A549 (cell line): ENCODE data around the gene BEND7.

ENCODE experiments used
- BHLHE40 ChIP-seq: IDR thresholded peaks from 2 replicates; pipeline ENCODE4 v1.6.1; 2012; ENCODE audit warnings: low read depth, low read length, inconsistent platforms
- CBX8 ChIP-seq: fragments of 200-600 bp; sonication (generic); IDR thresholded peaks from 2 replicates; pipeline ENCODE4 v1.6.1; 2016
- EHMT2 ChIP-seq: fragments of 200-600 bp; sonication (generic); IDR thresholded peaks from 2 replicates; pipeline ENCODE4 v1.6.1; 2016; ENCODE audit warnings: antibody characterized with exemption, low read depth, mild to moderate bottlenecking, moderate library complexity
- ESRRA ChIP-seq: fragments of 150-350 bp; IDR thresholded peaks from 2 replicates; pipeline ENCODE4 v1.6.1; 2014; ENCODE audit warnings: mild to moderate bottlenecking, low read length, borderline replicate concordance
- JUNB ChIP-seq: fragments of >200 bp; sonication (Bioruptor Twin); formaldehyde crosslinking; IDR thresholded peaks from 2 replicates; pipeline ENCODE4 v1.6.1; 2016
- POLR2A ChIP-seq: IDR thresholded peaks from 2 replicates; pipeline ENCODE4 v1.6.1; 2012; ENCODE audit warnings: mild to moderate bottlenecking, low read length
- TF ChIP-seq, protein P1 (sequence below): IDR thresholded peaks from 2 replicates; pipeline ENCODE4 v1.6.1; 2012
- TF ChIP-seq, protein P2 (sequence below): fragments of 200-600 bp; sonication (generic); IDR thresholded peaks from 2 replicates; pipeline ENCODE4 v1.6.1; 2016; ENCODE audit warnings: antibody characterized with exemption, mild to moderate bottlenecking, moderate library complexity

DNA sequence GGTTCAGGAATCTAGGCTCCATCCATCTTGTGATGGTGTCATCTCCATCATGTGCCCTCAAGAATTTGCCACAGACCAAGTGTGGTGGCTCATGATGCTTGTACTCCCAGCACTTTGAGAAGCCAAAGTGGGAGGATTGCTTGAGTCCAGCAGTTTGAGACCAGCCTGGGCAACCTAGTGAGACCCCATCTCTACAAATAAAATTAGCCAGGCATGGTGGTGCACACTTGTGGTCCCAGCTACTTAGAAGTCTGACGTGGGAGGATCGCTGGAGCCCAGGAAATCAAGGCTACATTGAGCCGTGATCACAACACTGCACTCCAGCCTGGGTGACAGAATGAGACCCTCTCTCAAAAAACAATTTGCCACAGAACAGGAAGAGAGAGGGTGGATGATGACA lies 127.7 kb downstream of the BEND7 start:
- TF ChIP-seq CBX8 (no peak), EHMT2 (no peak), POLR2A (no peak), ESRRA (no peak), JUNB (no peak), BHLHE40 (no peak)
- TF ChIP-seq, protein P1, sequence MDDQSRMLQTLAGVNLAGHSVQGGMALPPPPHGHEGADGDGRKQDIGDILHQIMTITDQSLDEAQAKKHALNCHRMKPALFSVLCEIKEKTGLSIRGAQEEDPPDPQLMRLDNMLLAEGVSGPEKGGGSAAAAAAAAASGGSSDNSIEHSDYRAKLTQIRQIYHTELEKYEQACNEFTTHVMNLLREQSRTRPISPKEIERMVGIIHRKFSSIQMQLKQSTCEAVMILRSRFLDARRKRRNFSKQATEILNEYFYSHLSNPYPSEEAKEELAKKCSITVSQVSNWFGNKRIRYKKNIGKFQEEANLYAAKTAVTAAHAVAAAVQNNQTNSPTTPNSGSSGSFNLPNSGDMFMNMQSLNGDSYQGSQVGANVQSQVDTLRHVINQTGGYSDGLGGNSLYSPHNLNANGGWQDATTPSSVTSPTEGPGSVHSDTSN, result no peak
- TF ChIP-seq, protein P2, sequence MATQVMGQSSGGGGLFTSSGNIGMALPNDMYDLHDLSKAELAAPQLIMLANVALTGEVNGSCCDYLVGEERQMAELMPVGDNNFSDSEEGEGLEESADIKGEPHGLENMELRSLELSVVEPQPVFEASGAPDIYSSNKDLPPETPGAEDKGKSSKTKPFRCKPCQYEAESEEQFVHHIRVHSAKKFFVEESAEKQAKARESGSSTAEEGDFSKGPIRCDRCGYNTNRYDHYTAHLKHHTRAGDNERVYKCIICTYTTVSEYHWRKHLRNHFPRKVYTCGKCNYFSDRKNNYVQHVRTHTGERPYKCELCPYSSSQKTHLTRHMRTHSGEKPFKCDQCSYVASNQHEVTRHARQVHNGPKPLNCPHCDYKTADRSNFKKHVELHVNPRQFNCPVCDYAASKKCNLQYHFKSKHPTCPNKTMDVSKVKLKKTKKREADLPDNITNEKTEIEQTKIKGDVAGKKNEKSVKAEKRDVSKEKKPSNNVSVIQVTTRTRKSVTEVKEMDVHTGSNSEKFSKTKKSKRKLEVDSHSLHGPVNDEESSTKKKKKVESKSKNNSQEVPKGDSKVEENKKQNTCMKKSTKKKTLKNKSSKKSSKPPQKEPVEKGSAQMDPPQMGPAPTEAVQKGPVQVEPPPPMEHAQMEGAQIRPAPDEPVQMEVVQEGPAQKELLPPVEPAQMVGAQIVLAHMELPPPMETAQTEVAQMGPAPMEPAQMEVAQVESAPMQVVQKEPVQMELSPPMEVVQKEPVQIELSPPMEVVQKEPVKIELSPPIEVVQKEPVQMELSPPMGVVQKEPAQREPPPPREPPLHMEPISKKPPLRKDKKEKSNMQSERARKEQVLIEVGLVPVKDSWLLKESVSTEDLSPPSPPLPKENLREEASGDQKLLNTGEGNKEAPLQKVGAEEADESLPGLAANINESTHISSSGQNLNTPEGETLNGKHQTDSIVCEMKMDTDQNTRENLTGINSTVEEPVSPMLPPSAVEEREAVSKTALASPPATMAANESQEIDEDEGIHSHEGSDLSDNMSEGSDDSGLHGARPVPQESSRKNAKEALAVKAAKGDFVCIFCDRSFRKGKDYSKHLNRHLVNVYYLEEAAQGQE, result no peak
